NB4 (cell line): Measurements from ENCODE around the gene ASB18.

Experiments
- POLR2A ChIP-seq: IDR thresholded peaks from 2 replicates; pipeline ENCODE4 v1.6.1; 2011; ENCODE audit warnings: mild to moderate bottlenecking; ENCODE audit not compliant: insufficient read length; ENCODE audit errors: extremely low read depth
- TF ChIP-seq, protein P1 (sequence below): IDR thresholded peaks from one replicate; pipeline ENCODE4 v1.5.1; 2012; ENCODE audit warnings: low read depth, low read length

DNA sequence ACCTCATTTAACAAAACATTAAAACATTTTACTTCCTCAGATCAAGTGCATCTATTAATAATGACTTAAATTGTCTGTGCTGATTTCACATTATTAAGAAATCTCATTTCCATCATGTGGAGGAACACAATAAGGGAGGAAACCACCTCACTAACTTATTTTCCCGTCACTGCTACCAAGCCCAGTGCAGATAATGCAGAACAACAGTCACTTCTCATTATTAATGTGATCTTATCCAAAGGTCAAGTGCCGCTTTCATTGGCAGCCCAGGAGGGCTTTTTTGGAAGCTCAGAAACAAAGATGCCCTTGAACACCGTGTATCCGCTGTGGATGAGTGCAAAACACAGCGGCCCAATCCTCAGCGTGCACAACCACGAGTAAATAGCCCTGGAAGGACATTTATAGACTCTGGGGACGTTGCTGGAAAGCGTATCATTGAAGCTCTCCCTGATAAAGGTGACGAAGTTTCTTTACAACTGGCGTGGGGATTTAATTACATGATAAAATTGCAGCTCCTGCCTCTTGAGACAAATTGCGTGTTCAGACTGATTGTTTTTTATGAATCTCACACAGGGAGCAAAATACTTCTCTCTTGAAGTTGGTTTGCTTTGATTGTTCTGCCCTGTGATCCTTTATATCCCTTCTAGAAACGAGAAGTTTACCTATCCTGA lies 13.2 kb downstream of the ASB18 start:
- no peak for TF ChIP-seq POLR2A
- TF ChIP-seq, protein P1, sequence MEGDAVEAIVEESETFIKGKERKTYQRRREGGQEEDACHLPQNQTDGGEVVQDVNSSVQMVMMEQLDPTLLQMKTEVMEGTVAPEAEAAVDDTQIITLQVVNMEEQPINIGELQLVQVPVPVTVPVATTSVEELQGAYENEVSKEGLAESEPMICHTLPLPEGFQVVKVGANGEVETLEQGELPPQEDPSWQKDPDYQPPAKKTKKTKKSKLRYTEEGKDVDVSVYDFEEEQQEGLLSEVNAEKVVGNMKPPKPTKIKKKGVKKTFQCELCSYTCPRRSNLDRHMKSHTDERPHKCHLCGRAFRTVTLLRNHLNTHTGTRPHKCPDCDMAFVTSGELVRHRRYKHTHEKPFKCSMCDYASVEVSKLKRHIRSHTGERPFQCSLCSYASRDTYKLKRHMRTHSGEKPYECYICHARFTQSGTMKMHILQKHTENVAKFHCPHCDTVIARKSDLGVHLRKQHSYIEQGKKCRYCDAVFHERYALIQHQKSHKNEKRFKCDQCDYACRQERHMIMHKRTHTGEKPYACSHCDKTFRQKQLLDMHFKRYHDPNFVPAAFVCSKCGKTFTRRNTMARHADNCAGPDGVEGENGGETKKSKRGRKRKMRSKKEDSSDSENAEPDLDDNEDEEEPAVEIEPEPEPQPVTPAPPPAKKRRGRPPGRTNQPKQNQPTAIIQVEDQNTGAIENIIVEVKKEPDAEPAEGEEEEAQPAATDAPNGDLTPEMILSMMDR, result no peak
